Panc1 (cell line): ENCODE data around the gene MYO5B. TPM values are rescaled to one million over a fixed set of nuclear protein-coding genes. Genes with fewer than 3 reads are reported as not detected.

ENCODE experiments used
- ATAC-seq: fragments of 200-7000 bp; cut with Tn5 transposase; 2 replicates; pipeline ENCODE4 v1.9.1; 2020; ENCODE audit warnings: mild to moderate bottlenecking, moderate library complexity
- BruUV-seq: library from RNA; stranded (reverse); fragments of 400-500 nt; replicated peaks from 2 replicates; lab custom pipeline; 2021; lab: Mats Ljungman, UMichigan
- CTCF ChIA-PET: fragments of 300-600 bp; sonication (Branson Sonifier 250); formaldehyde crosslinking; loops from one replicate; lab custom pipeline; 2022; ENCODE audit warnings: antibody characterized with exemption; lab: Charles Lee
- POLR2A ChIA-PET: fragments of 300-600 bp; sonication (Branson Sonifier 250); formaldehyde crosslinking; loops from one replicate; lab custom pipeline; 2022; ENCODE audit warnings: antibody characterized with exemption; lab: Charles Lee
- DNase-seq: peaks from one replicate; pipeline ENCODE4 v3.0.0-alpha.2; 2010; ENCODE audit warnings: low read depth, low spot score
- H3K27ac ChIP-seq: 2 replicates; pipeline ENCODE4 v1.5.1; 2011; ENCODE audit warnings: mild to moderate bottlenecking, low read length, inconsistent platforms
- H3K27me3 ChIP-seq: fragments of 200-500 bp; sonication (Bioruptor generic); 2 replicates; pipeline ENCODE4 v1.6.0; 2014; ENCODE audit warnings: low read length, inconsistent platforms; ENCODE audit not compliant: control insufficient read depth, insufficient read depth
- H3K36me3 ChIP-seq: fragments of 200-500 bp; sonication (Bioruptor generic); 2 replicates; pipeline ENCODE4 v1.5.1; 2014; ENCODE audit warnings: inconsistent platforms, mild to moderate bottlenecking, low read length, moderate library complexity; ENCODE audit not compliant: control insufficient read depth, insufficient read depth
- H3K4me1 ChIP-seq: 2 replicates; pipeline ENCODE4 v1.5.1; 2011; ENCODE audit warnings: inconsistent platforms, mild to moderate bottlenecking, low read length, moderate library complexity; ENCODE audit not compliant: control insufficient read depth, insufficient read depth
- H3K4me3 ChIP-seq, 2 experiments: 2 replicates each; pipeline ENCODE4 v1.5.1; 2011 to 2012; ENCODE audit warnings: low read depth in 2 of 2, low read length in 2 of 2, mild to moderate bottlenecking in 2 of 2, inconsistent platforms in 1 of 2, moderate library complexity in 1 of 2
- H3K9me3 ChIP-seq: fragments of 200-500 bp; sonication (Bioruptor generic); 2 replicates; pipeline ENCODE4 v1.5.1; 2014; ENCODE audit warnings: low read depth, mild to moderate bottlenecking, inconsistent platforms, low read length, moderate library complexity; ENCODE audit not compliant: control insufficient read depth, insufficient read depth
- POLR2AphosphoS5 ChIP-seq: IDR thresholded peaks from 2 replicates; pipeline ENCODE4 v1.6.1; 2012; ENCODE audit warnings: mild to moderate bottlenecking, low read depth, low read length, moderate library complexity
- SIN3A ChIP-seq: IDR thresholded peaks from 2 replicates; pipeline ENCODE4 v1.6.1; 2012; ENCODE audit warnings: low read depth, mild to moderate bottlenecking, low read length, moderate library complexity, borderline replicate concordance; ENCODE audit not compliant: insufficient read depth
- TCF7L2 ChIP-seq: IDR thresholded peaks from 2 replicates; pipeline ENCODE4 v1.6.1; 2011; ENCODE audit warnings: mild to moderate bottlenecking, low read depth, low read length, inconsistent platforms
- in situ Hi-C: cut with HindIII; loops from 2 replicates; pipeline ENCODE4 v1.10.0; 2016; ENCODE audit warnings: low sequenced_read_pairs, low pct_unique_long_range_greater_than_20kb
- intact Hi-C: fragments of 100-400 bp; cut with micrococcal nuclease; formaldehyde crosslinking; loops from one replicate; pipeline ENCODE4 v1.10.0; 2022; ENCODE audit not compliant: unreplicated experiment
- total RNA-seq: library from RNA; stranded (reverse); gene quantifications from one replicate; pipeline ENCODE4 v1.2.1, GENCODE V29; 2021; ENCODE audit not compliant: unreplicated experiment
- TF ChIP-seq, protein P1 (sequence below): fragments of 450-650 bp; IDR thresholded peaks from 2 replicates; pipeline ENCODE4 v1.5.1; 2017; ENCODE audit warnings: mild to moderate bottlenecking
- TF ChIP-seq, protein P2 (sequence below), 2 experiments: IDR thresholded peaks; 2 replicates each; pipeline ENCODE4 v1.6.1; 2011 to 2012; ENCODE audit warnings: low read depth in 2 of 2, control low read depth in 1 of 2, low read length in 1 of 2, mild to moderate bottlenecking in 1 of 2, moderate library complexity in 1 of 2; ENCODE audit not compliant: insufficient read depth in 1 of 2

MYO5B gene
- total RNA-seq, 1 experiment from 2014 or later: 0.31 TPM

DNA sequence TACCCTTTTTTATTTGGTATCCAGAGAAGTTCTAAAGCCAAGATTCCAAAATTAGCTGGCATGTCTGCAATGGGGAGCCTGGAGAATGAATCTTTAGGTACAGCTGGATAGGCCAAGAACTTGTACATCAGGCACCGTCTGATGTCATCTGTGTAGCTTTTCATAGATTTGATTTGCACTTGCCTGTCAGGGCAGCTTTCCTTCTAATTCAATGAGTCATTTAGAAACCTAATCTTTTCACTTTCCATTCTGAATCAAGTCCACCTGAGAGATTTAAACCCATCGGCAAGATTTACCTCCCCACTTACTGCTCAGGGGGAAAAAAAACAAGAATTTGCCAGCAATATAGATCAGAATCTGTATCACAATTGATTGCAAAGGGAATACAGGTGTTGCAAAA lies 320.7 kb downstream of the MYO5B start:
- POLR2A ChIA-PET: no interaction called here
- Histone ChIP-seq H3K4me1 (no peaks in the 10 kb centered on the region), H3K27ac (no peak overlapping the region), H3K27me3 (peaks cover 3% of the 10 kb centered on the region; the same call in 1 of the 2 replicates), H3K36me3 (no peaks in the 10 kb centered on the region), H3K9me3 (no peaks in the 10 kb centered on the region), H3K4me3 (no peak overlapping the region)
- BruUV-seq: no TSS peak
- DNase-seq (no peak), ATAC-seq (no peak)
- TF ChIP-seq TCF7L2: no peak
- TF ChIP-seq, protein P1, sequence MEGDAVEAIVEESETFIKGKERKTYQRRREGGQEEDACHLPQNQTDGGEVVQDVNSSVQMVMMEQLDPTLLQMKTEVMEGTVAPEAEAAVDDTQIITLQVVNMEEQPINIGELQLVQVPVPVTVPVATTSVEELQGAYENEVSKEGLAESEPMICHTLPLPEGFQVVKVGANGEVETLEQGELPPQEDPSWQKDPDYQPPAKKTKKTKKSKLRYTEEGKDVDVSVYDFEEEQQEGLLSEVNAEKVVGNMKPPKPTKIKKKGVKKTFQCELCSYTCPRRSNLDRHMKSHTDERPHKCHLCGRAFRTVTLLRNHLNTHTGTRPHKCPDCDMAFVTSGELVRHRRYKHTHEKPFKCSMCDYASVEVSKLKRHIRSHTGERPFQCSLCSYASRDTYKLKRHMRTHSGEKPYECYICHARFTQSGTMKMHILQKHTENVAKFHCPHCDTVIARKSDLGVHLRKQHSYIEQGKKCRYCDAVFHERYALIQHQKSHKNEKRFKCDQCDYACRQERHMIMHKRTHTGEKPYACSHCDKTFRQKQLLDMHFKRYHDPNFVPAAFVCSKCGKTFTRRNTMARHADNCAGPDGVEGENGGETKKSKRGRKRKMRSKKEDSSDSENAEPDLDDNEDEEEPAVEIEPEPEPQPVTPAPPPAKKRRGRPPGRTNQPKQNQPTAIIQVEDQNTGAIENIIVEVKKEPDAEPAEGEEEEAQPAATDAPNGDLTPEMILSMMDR: no peak
- TF ChIP-seq SIN3A: no peak
- TF ChIP-seq, protein P2, sequence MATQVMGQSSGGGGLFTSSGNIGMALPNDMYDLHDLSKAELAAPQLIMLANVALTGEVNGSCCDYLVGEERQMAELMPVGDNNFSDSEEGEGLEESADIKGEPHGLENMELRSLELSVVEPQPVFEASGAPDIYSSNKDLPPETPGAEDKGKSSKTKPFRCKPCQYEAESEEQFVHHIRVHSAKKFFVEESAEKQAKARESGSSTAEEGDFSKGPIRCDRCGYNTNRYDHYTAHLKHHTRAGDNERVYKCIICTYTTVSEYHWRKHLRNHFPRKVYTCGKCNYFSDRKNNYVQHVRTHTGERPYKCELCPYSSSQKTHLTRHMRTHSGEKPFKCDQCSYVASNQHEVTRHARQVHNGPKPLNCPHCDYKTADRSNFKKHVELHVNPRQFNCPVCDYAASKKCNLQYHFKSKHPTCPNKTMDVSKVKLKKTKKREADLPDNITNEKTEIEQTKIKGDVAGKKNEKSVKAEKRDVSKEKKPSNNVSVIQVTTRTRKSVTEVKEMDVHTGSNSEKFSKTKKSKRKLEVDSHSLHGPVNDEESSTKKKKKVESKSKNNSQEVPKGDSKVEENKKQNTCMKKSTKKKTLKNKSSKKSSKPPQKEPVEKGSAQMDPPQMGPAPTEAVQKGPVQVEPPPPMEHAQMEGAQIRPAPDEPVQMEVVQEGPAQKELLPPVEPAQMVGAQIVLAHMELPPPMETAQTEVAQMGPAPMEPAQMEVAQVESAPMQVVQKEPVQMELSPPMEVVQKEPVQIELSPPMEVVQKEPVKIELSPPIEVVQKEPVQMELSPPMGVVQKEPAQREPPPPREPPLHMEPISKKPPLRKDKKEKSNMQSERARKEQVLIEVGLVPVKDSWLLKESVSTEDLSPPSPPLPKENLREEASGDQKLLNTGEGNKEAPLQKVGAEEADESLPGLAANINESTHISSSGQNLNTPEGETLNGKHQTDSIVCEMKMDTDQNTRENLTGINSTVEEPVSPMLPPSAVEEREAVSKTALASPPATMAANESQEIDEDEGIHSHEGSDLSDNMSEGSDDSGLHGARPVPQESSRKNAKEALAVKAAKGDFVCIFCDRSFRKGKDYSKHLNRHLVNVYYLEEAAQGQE (IDR thresholded peaks at IDR 0.05; ENCODE audit: insufficient read depth in 1 of 2, low read depth in 2 of 2, low read length in 1 of 2): no peak
- in situ Hi-C loops (no loop called here), intact Hi-C loops (no loop called here)
- CTCF ChIA-PET: no interaction called here

DNA sequence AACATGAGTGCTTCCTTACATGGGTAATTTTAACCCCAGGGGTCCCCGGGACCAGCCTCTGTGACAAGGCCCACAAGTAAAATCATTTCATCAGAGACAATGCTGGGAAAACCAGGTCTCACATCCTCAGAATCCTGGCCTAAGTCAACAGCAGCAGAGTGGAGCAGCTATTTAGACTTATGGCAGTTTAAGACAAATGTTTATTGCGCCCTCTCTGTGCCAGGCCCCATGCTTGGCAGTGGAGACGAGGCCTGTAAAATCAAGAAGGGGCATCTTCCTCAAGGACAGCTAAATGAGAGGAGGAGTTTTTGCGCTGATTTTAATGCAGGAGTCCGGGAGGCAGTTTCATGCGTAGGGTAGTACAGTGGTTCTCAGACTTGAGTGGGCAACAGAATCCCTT lies 325.6 kb downstream of the MYO5B start:
- in situ Hi-C loops: no loop called here
- Histone ChIP-seq H3K9me3 (no peaks in the 10 kb centered on the region), H3K4me3 (no peak overlapping the region), H3K4me1 (no peaks in the 10 kb centered on the region), H3K27ac (no peak overlapping the region), H3K27me3 (no peaks in the 10 kb centered on the region), H3K36me3 (no peaks in the 10 kb centered on the region)
- intact Hi-C loops: no loop called here
- CTCF ChIA-PET: no interaction called here
- POLR2A ChIA-PET: no interaction called here
- ATAC-seq: no peak
- no peak for DNase-seq
- no TSS peak for BruUV-seq
- TF ChIP-seq SIN3A: no peak
- TF ChIP-seq POLR2AphosphoS5: no peak
- TF ChIP-seq, protein P1: no peak
- TF ChIP-seq, protein P2 (IDR thresholded peaks at IDR 0.05; ENCODE audit: insufficient read depth in 1 of 2, low read depth in 2 of 2, low read length in 1 of 2): no peak
- TF ChIP-seq TCF7L2: no peak
